H1 (cell line): Measurements from ENCODE around the gene OR11L1. TPM values are rescaled to one million over a fixed set of nuclear protein-coding genes. Genes with fewer than 3 reads are reported as not detected.

Experiments used
- CTCF ChIA-PET: fragments of 300-600 bp; sonication (Branson Sonifier 250); formaldehyde crosslinking; loops from one replicate; lab custom pipeline; 2021; ENCODE audit not compliant: partially characterized antibody; lab: Charles Lee
- POLR2A ChIA-PET: fragments of 300-600 bp; sonication (Branson Sonifier 250); formaldehyde crosslinking; loops from one replicate; lab custom pipeline; 2021; ENCODE audit warnings: inconsistent platforms; ENCODE audit not compliant: partially characterized antibody; lab: Charles Lee
- DNase-seq, 2 experiments: peaks; one replicate each; pipeline versions ENCODE4 v3.0.0 to v3.0.0-alpha.2; 2010 to 2022; ENCODE audit warnings: low spot score in 2 of 2, low read depth in 1 of 2, mixed read lengths in 1 of 2
- FAIRE-seq: peaks from 2 replicates; lab custom pipeline; 2011; peaks lifted over from hg19 to GRCh38; lab: Jason Lieb, UNC
- H2AFZ ChIP-seq: 2 replicates; pipeline ENCODE4 v1.8.1; 2012; ENCODE audit warnings: low read length, inconsistent platforms
- H2AK5ac ChIP-seq: 2 replicates; pipeline ENCODE4 v1.6.1; 2013; ENCODE audit warnings: low read depth, low read length
- H2BK120ac ChIP-seq: replicated peaks from 2 replicates; pipeline ENCODE3; 2013; ENCODE audit warnings: low read depth, low read length, inconsistent platforms
- H2BK12ac ChIP-seq: 2 replicates; pipeline ENCODE4 v1.6.1; 2013; ENCODE audit warnings: low read depth, low read length
- H2BK15ac ChIP-seq: 2 replicates; pipeline ENCODE4 v1.6.1; 2013; ENCODE audit warnings: low read length
- H2BK20ac ChIP-seq: 2 replicates; pipeline ENCODE4 v1.6.1; 2013; ENCODE audit warnings: low read length
- H2BK5ac ChIP-seq: 2 replicates; pipeline ENCODE4 v1.6.1; 2013; ENCODE audit warnings: low read depth, low read length
- H3K14ac ChIP-seq: 2 replicates; pipeline ENCODE4 v1.6.1; 2013; ENCODE audit warnings: inconsistent platforms; ENCODE audit not compliant: insufficient read length
- H3K18ac ChIP-seq: 2 replicates; pipeline ENCODE4 v1.6.1; 2013; ENCODE audit warnings: low read length; ENCODE audit errors: extremely low read depth
- H3K23ac ChIP-seq: 2 replicates; pipeline ENCODE4 v1.6.1; 2013; ENCODE audit warnings: inconsistent platforms; ENCODE audit not compliant: insufficient read length
- H3K23me2 ChIP-seq: 2 replicates; pipeline ENCODE4 v1.6.1; 2013; ENCODE audit warnings: low read depth, low read length
- H3K27ac ChIP-seq: 2 replicates; pipeline ENCODE4 v1.6.1; 2011; ENCODE audit warnings: low read depth, low read length, inconsistent platforms
- H3K27me3 ChIP-seq, 4 experiments: replicated peaks in 1 of 4; 1 replicate in 1 of 4; 2 replicates in 3 of 4; pipeline versions ENCODE4 v1.6.1 to v1.8.1; 2011 to 2013; ENCODE audit warnings: low read length in 3 of 4, mild to moderate bottlenecking in 3 of 4, inconsistent platforms in 2 of 4, mixed read lengths in 2 of 4, moderate library complexity in 1 of 4; ENCODE audit not compliant: control insufficient read depth in 3 of 4, insufficient read depth in 3 of 4; ENCODE audit errors: extremely low read depth in 1 of 4
- H3K36me3 ChIP-seq, 4 experiments: 2 replicates each; pipeline versions ENCODE4 v1.6.1 to v1.8.1; 2011 to 2013; ENCODE audit warnings: mild to moderate bottlenecking in 4 of 4, low read length in 3 of 4, moderate library complexity in 2 of 4, control low read depth in 1 of 4, inconsistent platforms in 1 of 4; ENCODE audit not compliant: insufficient read depth in 4 of 4, control insufficient read depth in 2 of 4
- H3K4ac ChIP-seq: replicated peaks from 2 replicates; pipeline ENCODE3; 2013; ENCODE audit warnings: low read length, low read depth, mixed read lengths, inconsistent platforms; ENCODE audit not compliant: insufficient read length
- H3K4me1 ChIP-seq, 4 experiments: replicated peaks in 1 of 4; 1 replicate in 1 of 4; 2 replicates in 3 of 4; pipeline versions ENCODE4 v1.6.1 to v1.8.1; 2011 to 2013; ENCODE audit warnings: low read length in 3 of 4, inconsistent platforms in 2 of 4, mixed read lengths in 1 of 4; ENCODE audit not compliant: insufficient read depth in 4 of 4, control insufficient read depth in 3 of 4
- H3K4me2 ChIP-seq, 2 experiments: 2 replicates each; pipeline versions ENCODE4 v1.6.1 to v1.8.1; 2011 to 2013; ENCODE audit warnings: low read depth in 2 of 2, low read length in 2 of 2, control low read depth in 1 of 2, inconsistent platforms in 1 of 2, mild to moderate bottlenecking in 1 of 2; ENCODE audit not compliant: insufficient read depth in 1 of 2
- H3K4me3 ChIP-seq, 4 experiments: fragments of 200-600, 300-600 bp in 1 of 4; sonication (generic), shearing (Covaris generic), sonication (Bioruptor Twin) in 1 of 4; 2 replicates each; pipeline versions ENCODE4 v1.5.1 to v1.8.1; 2011 to 2016; ENCODE audit warnings: low read length in 4 of 4, low read depth in 3 of 4, control low read depth in 2 of 4, inconsistent platforms in 2 of 4, mild to moderate bottlenecking in 2 of 4, mixed read lengths in 1 of 4, moderate library complexity in 1 of 4; ENCODE audit not compliant: insufficient read depth in 2 of 4; ENCODE audit errors: extremely low read depth in 1 of 4
- H3K56ac ChIP-seq: replicated peaks from 2 replicates; pipeline ENCODE3; 2013; ENCODE audit warnings: low read depth, mild to moderate bottlenecking, mixed read lengths, low read length, inconsistent platforms; ENCODE audit not compliant: insufficient read length
- H3K79me1 ChIP-seq: 2 replicates; pipeline ENCODE4 v1.6.1; 2013; ENCODE audit warnings: low read depth, low read length, control low read depth
- H3K79me2 ChIP-seq, 2 experiments: 2 replicates each; pipeline versions ENCODE4 v1.6.1 to v1.8.1; 2012 to 2013; ENCODE audit warnings: low read length in 2 of 2, mild to moderate bottlenecking in 2 of 2, inconsistent platforms in 1 of 2; ENCODE audit not compliant: insufficient read depth in 2 of 2, control insufficient read depth in 1 of 2
- H3K9ac ChIP-seq, 4 experiments: replicated peaks in 1 of 4; 1 replicate in 1 of 4; 2 replicates in 3 of 4; pipeline versions ENCODE4 v1.6.1 to v1.8.1; 2011 to 2013; ENCODE audit warnings: low read depth in 3 of 4, low read length in 3 of 4, control low read depth in 2 of 4, mild to moderate bottlenecking in 2 of 4, moderate library complexity in 2 of 4, inconsistent platforms in 1 of 4; ENCODE audit errors: extremely low read depth in 1 of 4
- H3K9me3 ChIP-seq, 2 experiments: 2 replicates each; pipeline versions ENCODE4 v1.6.1 to v1.8.1; 2012 to 2013; ENCODE audit warnings: mild to moderate bottlenecking in 2 of 2, moderate library complexity in 2 of 2, control low read depth in 1 of 2, inconsistent platforms in 1 of 2, low read depth in 1 of 2, low read length in 1 of 2, mixed read lengths in 1 of 2; ENCODE audit not compliant: insufficient read depth in 2 of 2
- H4K20me1 ChIP-seq, 2 experiments: replicated peaks in 1 of 2; 2 replicates each; pipeline versions ENCODE3 to v1.8.1; 2011 to 2013; ENCODE audit warnings: inconsistent platforms in 2 of 2, low read length in 2 of 2, mild to moderate bottlenecking in 1 of 2; ENCODE audit not compliant: insufficient read depth in 2 of 2, control insufficient read depth in 1 of 2
- H4K5ac ChIP-seq: 2 replicates; pipeline ENCODE4 v1.6.1; 2013; ENCODE audit warnings: low read length, low read depth, mixed read lengths, inconsistent platforms; ENCODE audit not compliant: insufficient read length
- H4K8ac ChIP-seq: 2 replicates; pipeline ENCODE4 v1.8.0; 2013; ENCODE audit warnings: mild to moderate bottlenecking, moderate library complexity, low read length, inconsistent platforms; ENCODE audit not compliant: insufficient read depth; ENCODE audit errors: extremely low read depth
- H4K91ac ChIP-seq: replicated peaks from 2 replicates; pipeline ENCODE3; 2013; ENCODE audit warnings: low read length, mixed read lengths, inconsistent platforms; ENCODE audit not compliant: insufficient read length
- CREB1 ChIP-seq: IDR thresholded peaks from 2 replicates; pipeline ENCODE4 v1.6.1; 2012; ENCODE audit warnings: inconsistent platforms
- WGBS, 2 experiments: shearing (Covaris generic) in 1 of 2; methylation state at CpG; one replicate each; pipeline versions ENCODE4 v1.1.6 to v1.1.7; 2013 to 2015; ENCODE audit warnings: low lambda C conversion rate in 2 of 2, mixed read lengths in 2 of 2, inconsistent platforms in 1 of 2, low coverage in 1 of 2, missing lambda C conversion rate in 1 of 2; ENCODE audit not compliant: insufficient replicate concordance in 2 of 2, insufficient coverage in 1 of 2, insufficient read length in 1 of 2; ENCODE audit errors: extremely low coverage in 1 of 2, missing lambda C conversion rate in 1 of 2; 5-methylcytosine and 5-hydroxymethylcytosine counted together
- polyA plus RNA-seq, 7 experiments: library from polyadenylated mRNA; depleted of rRNA in 3 of 7; stranded (reverse) in 5 of 7; unstranded in 2 of 7; fragments of >200 nt in 5 of 7; fragments of 200-250 nt in 2 of 7; gene quantifications; 1 replicate in 5 of 7; 2 replicates in 1 of 7; 4 replicates in 1 of 7; pipeline versions ENCODE4 v1.2.1 to v1.2.3, GENCODE V29; 2011 to 2013; ENCODE audit warnings: missing spikeins in 2 of 7, mixed read lengths in 2 of 7
- total RNA-seq: library from RNA; stranded (reverse); fragmentation: NEBNext Ultra II Directional; extraction: Animal tissue kit (Norgen Biotek cat#: 25700); gene quantifications from 2 replicates; pipeline ENCODE4 v1.2.1, GENCODE V29; 2021

OR11L1 gene
- total and polyA plus RNA-seq, 2 of the 8 experiments (the other 6 are each of a cell fraction or from before 2014, with no cell fraction given), result not detected

- H3K4me2 ChIP-seq, result peak overlapping the region in 1 of 2 experiments; percentile 63; a peak in 1 of 4 replicates
- WGBS, 2 experiments, result 87% methylated on average over 15 of the region's 15 CpGs; no CpG with 5 or more reads in 1 of the 2 experiments
- H3K9ac ChIP-seq, result no peak overlapping the region; a peak in 1 of 7 replicates
- no peaks in the 10 kb centered on the region; a peak in 1 of 7 replicates for H3K4me1 ChIP-seq
- H3K36me3 ChIP-seq, result no peaks in the 10 kb centered on the region; a peak in 1 of 8 replicates
- ChIA-PET POLR2A (no interaction called here), CTCF (interaction anchor here (0.9 kb wide), 1 partner anchor 24 kb away, joined by 4 read pairs; no protein-coding TSS in a partner anchor)
- H4K8ac ChIP-seq, result no peak overlapping the region
- H3K79me1 ChIP-seq, result no peaks in the 10 kb centered on the region
- H3K79me2 ChIP-seq, result no peaks in the 10 kb centered on the region
- no peak overlapping the region for H2BK12ac ChIP-seq
- no peaks in the 10 kb centered on the region for H4K20me1 ChIP-seq
- no peak overlapping the region for H2BK15ac ChIP-seq
- H3K4ac ChIP-seq, result no peak overlapping the region
- no peak overlapping the region for H3K27ac ChIP-seq
- H3K27me3 ChIP-seq, result no peaks in the 10 kb centered on the region
- H3K23me2 ChIP-seq, result no peaks in the 10 kb centered on the region
- no peak overlapping the region for H4K5ac ChIP-seq
- H2BK5ac ChIP-seq, result no peak overlapping the region
- H3K9me3 ChIP-seq, result peaks cover 53 to 79% of the 10 kb centered on the region in 2 experiments; a peak in 3 of 4 replicates
- no peak overlapping the region for H2AK5ac ChIP-seq
- no peak for DNase-seq
- H3K4me3 ChIP-seq, result peak overlapping the region in 1 of 4 experiments; percentile 56; a peak in 1 of 8 replicates
- no peak overlapping the region for H3K23ac ChIP-seq
- TF ChIP-seq CREB1, result no peak
- TF ChIP-seq, all 59 proteins: peak for 0
- H3K56ac ChIP-seq, result no peak overlapping the region
- no peak overlapping the region for H2BK20ac ChIP-seq
- no peak overlapping the region for H3K18ac ChIP-seq
- H2BK120ac ChIP-seq, result no peak overlapping the region
- FAIRE-seq, result no peak
- no peak overlapping the region for H3K14ac ChIP-seq
- no peak overlapping the region for H4K91ac ChIP-seq
- no peak overlapping the region for H2AFZ ChIP-seq
Observed at GRCh38 chr1:247857985-247858619, 16.4 kb upstream of the OR11L1 start.
